RPMI7951 (cell line): ENCODE measurements around the gene ARL2. TPM values are rescaled to one million over a fixed set of nuclear protein-coding genes. Genes with fewer than 3 reads are reported as not detected.

Experiments
- DNase-seq: peaks from one replicate; pipeline ENCODE4 v3.0.0-alpha.2; 2012; ENCODE audit warnings: low read depth
- total RNA-seq: library from RNA; depleted of rRNA; stranded (reverse); fragments of >200 nt; shearing (Covaris generic); gene quantifications from 2 replicates; pipeline ENCODE4 v1.2.3, GENCODE V29; 2014

Gene ARL2
- total RNA-seq, 1 experiment from 2014 or later, result 166 TPM

- no peak for DNase-seq
Observed at GRCh38 chr11:65045728-65046127, 31.8 kb downstream of the ARL2 start.

GRCh38 chr11:65047581-65048422, 33.8 kb downstream of the ARL2 start:
- DNase-seq, result no peak

DNA sequence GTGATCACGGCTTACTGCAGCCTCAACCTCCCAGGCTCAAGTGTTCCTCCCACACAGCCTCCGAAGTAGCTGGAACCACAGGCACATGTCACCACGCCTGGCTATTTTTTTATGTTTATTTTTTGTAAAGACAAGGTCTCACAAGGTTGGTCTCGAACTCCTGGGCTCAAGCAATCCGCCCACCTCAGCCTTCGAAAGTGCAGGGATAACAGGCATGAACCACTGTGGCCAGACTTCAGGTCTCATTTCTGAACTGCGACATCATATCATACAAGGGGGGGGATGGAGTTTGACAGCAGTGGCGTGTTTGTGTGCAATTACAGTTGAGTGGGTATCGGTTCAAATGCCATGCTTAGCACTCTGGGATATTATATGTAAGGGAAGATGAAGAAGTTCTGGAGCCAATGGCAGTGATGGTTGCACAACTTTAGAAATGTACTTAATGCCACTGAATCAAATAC, 37.5 kb downstream of the ARL2 start:
- no peak for DNase-seq

GRCh38 chr11:65053827-65054508, 40.0 kb downstream of the ARL2 start:
- no peak for DNase-seq

DNA sequence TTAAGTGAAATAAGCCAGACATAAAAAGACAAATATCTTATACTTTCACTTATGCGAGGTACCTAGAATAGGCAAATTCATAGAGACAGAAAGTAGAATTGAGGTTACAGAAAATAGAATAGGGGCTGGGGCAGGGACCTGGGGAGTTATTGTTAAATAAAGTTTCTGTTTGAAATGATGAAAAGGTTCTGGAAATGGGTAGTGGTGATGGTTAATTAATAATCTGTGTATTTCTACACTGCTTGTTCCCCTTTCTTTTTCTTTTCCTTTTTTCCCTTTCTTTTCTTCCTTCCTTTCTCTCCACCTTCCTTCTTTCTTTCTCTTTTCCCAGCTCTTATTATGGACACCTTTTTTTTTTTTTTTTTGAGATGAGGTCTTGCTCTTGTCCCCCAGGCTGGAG, 41.6 kb downstream of the ARL2 start:
- no peak for DNase-seq

GRCh38 chr11:65056999-65057398, 43.0 kb downstream of the ARL2 start:
- DNase-seq, result no peak

DNA sequence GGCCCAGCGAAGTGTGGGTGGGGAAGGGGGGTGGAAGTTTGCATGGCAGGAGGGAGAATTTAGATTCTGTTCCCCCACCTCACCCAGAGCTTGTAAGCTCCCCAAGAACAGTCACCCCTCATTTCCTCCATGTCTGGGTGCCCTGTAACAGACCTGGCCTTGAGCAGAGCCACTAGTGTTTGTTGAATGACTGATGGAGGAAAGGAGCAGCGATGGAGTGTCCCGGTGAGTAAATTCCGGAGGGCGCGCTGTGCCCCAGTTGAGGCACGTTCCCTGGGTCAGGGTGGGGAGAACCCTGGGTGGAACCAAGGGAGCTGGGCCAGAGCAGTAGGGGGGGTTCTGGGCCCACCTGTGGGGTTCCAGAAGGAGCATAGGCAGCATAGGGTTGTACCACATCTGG, 43.6 kb downstream of the ARL2 start:
- DNase-seq, result no peak

DNA sequence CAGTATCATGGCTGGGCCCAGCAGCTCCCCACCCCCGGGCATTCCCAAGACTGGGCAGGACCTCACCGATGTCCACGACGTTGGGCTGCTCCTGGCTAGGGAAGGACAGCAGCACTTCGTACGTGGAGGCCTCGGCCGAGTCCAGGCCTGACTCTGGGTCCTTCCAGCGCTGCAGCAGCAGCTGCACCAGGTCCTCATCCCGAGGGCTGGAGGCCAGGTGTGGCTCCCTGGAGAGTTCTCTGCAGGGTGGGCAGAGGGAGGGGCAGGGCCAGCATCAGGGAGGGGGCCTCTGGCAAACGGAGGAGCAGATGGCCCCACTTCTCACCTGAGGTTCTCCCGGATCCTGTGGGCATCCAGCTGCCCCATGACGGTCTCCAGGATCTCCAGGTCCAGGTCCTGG, 44.1 kb downstream of the ARL2 start:
- DNase-seq, result no peak

GRCh38 chr11:65058419-65059054, 44.6 kb downstream of the ARL2 start, which contains the start of gene NAALADL1:
Gene NAALADL1, minus strand, starts transcription at chr11:65058553. Its CDS starts 32 bp downstream, at chr11:65058521.
- no peak for DNase-seq

GRCh38 chr11:65059523-65059922, 45.6 kb downstream of the ARL2 start:
- DNase-seq, result no peak

DNA sequence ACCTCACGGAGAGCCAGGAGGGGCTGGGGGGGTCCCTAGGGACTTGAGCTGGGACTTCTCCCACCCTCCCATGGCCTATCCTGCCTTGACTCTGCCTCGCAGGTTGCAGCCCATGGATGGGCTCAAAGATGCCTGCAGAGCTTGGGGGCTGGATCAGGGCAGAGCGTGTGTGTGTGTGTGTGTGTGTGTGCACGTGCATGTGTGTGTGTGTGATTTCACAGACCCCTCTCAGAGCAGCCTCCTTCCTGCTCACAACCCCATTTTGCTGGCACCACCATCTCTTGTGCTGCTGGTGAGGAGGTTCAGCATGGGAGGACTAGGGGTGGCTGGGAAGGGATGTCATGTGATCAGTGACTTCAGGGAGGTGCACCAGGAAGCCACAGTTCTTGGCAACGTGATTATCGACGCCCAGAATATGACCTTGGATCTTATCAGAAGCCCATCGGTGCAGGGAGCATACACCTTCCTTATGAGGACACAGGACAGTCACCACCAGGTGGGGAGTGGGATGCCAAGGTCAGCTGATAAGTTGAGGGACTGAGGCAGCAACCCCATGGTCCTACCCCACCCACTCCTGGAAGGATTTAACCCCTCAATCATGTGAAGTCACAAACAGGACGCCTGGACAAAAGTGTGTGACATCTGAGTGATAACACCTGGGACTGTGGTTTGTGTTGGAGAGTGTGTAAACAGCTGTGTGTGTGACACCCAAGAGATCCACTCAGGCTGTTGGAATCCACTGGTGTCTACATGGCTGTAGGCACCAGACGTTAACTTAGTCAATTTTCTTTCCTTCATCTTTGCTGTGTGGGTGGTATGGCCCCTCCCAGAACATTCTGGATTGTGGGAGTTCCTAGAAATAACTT, 46.2 kb downstream of the ARL2 start:
- peak; percentile 19 for DNase-seq

GRCh38 chr11:65060913-65061408, 47.0 kb downstream of the ARL2 start:
- DNase-seq, result peak; percentile 8

DNA sequence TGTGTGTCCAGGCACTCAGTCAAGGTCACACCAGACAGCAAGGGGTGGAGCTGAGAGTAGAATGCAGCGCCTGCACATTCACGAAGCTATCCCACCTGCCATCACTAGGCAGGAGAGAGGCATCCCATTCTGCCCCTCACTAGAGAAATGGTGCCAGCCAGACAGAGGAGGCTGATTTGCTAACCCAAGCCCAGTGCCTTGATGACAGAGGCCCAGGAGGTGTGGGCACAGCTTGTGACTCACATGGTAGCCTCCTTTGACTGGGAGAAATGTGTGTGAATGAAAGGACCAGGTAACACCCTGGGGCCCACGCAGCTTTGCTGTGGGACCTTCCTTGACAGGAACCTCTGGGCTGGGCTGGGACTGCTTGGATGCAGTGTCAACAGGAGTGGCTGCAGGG, 49.6 kb downstream of the ARL2 start:
- DNase-seq, result no peak

DNA sequence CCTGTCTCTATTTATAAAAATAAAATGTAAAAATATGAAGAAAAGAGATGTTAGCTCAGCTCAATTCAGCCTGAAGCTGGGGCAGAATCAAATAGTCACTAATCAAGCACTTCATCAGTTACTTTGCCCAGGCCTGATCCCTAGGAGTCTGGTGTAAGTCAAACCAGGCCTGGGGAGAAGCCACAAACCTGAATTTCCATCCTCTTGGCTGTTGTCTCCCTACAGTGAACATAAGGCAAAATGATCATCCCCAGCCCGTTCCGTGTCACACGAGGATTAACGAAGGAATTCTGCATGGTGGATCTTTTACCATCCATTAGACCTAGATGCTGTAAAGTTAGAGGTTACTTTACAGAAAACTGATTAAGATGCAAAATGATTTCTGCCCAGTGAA, 50.9 kb downstream of the ARL2 start:
- no peak for DNase-seq

DNA sequence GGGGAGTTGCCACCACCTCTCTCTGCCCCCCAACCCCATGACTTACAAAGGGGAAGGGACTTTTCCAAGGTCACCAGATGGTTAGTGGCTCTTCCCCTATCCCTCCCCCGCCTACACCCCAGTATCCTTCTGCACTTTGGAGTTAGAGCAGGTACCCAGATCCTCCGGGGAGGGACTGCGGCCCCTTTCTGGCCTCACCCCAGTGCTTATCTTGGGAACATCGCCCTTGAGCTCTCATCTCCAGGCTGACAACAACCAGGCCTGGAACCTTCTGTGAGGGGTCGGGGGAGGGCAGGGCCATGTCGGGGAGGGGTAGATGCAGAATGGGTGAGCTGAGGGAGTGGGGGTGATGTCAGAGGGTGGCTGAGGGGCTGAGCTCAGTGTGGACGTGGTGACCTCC, 51.9 kb downstream of the ARL2 start:
- DNase-seq, result no peak

DNA sequence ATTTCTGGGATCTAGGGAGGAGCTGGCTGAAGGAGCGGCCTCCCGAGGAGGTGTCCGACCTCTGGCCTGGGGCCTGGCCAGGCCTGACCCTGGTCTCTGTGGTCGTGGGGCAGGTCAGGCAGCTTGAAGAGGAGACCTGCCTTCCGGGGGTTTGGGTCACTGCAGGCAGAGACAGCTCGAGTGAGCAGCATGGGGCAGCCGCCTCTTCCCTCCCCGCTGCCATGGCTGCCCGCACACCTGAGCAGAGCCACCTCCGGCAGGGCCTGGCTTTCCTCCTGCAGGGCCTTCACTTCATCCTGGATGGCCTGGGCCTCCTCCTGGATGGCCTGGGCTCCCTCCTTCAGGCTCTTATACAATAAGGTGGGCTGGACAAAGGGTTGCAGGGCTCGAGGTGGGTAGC, 52.4 kb downstream of the ARL2 start:
- no peak for DNase-seq

DNA sequence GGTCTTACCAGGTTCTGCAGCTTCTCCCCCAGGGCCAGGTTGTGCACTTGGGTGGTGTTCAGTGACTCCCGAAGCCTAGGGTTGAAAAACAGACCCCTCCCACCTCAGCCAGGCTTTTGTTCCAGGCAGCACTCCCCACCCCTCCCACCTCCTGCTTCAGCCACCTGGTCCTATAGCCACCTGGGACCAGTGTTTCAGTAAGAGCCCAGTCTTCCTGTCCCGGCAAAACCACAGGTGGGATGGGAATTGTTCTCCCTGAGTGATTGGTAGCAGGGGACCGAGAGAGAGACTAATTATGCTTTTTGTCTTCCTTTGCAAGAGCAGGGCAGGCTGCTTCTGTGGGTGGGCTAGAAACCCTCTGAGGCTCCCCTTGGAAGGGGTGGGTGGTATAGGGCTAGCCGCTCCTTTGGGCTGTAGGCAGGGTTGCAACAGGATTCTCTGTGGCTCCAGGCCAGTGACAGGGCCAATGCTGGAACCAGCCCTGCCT, 52.9 kb downstream of the ARL2 start:
- DNase-seq, result no peak

- DNase-seq, result no peak
Observed at GRCh38 chr11:65067446-65067845, 53.5 kb downstream of the ARL2 start.

DNA sequence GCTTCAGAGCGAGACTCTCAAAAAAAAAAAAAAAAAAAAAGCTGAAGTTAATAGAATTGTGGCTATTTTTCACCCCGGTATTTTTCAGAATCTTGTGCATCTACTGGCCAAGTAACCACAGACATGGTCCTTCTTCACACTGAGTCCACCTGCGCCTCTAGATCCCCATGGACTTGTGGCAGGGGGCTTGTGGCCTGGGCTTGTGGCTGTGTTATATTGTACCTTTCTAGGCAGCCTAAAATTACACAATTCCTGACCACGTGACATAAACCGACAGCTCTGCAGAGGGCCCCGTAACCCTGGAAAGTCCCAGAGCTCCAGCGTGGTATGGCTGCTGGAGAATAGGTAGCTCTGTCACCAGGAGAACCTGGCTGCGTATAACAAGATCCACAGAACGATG, 55.3 kb downstream of the ARL2 start:
- no peak for DNase-seq
